Measurements from ENCODE around the gene SASH1. TPM values are rescaled to one million over a fixed set of nuclear protein-coding genes. Genes with fewer than 3 reads are reported as not detected.

Gene SASH1
- polyA plus RNA-seq, 1 donor: 42.8 TPM

DNA sequence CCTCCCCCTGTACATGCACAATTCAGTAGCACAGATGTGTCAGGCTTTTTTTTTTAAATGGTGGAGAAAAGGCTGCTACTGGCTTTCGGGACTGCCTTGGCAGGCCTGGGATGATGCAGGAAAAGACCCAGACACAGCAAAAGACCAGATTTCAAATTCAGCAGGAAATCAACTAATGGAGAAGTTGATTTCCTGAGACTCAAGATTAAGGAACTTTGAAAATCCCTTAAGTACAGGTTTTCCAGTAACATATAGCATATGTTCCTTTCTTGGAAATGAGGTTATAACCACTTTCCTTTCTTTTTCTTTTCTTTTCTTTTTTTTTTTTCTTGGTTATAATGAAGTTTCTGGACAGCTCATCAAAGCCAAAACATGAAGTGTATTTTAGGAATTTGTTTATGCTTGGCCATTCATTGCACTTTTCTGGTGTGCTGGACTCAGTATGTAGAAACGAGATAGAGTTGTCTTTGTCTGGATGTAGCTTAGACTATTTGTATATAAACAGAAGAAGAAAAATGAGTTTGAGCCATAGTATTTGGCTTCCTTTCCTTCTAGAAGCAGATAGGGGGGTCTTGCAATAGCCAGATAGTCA, 119.4 kb downstream of the SASH1 start:
- DNase-seq: no peak

- no peak for DNase-seq
Measured at GRCh38 chr6:148463671-148464070, 121.0 kb downstream of the SASH1 start.

DNA sequence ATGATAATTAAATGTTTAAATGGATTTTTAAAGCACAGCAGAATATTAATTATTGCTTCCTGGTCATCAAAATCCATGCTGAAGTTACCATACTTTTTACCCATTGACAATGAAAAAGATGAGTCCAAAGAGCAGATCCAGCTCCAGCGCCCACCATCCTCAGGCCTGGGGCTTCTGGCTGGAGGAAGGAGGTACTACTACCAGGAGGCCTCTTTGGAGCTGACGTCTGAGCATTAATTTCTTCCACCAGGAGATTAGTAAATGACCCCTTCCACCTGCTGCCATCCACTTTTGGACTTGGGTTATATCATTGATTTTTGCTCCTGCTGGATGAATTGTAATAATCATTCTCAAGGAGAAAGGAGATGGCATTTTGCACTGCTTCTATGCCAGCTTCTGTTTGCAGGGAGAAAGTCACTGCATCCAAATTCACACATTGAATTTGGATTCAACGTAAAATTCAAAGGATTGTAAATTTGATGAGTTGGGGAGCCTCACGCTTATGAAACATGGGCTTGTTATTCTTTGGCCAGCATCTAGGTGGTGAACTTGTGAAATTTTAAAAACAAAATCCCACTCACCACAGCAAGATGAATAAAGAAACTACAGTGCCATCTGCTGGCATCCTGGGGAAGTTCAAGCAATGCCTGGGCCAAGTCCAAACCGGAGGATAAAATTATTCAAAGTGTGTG, 121.8 kb downstream of the SASH1 start:
- DNase-seq: peak; percentile 83

DNA sequence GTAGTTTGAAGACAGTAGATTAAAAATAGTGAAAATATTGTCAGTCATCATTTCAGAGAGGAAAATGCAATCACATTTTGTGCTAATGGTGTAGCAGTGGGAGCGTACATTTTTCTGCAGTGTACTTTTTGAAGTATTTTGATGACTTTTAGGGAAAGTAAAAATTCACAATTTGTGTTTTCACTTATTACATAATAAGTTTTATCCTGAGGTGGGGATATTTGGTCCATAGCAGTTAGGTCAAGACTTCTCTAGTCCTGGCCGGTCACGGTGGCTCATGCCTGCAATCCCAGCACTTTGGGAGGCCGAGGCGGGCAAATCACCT, 122.3 kb downstream of the SASH1 start:
- no peak for DNase-seq

GRCh38 chr6:148465670-148466069, 123.0 kb downstream of the SASH1 start:
- DNase-seq: peak; percentile 36

GRCh38 chr6:148466158-148466557, 123.5 kb downstream of the SASH1 start:
- no peak for DNase-seq

DNA sequence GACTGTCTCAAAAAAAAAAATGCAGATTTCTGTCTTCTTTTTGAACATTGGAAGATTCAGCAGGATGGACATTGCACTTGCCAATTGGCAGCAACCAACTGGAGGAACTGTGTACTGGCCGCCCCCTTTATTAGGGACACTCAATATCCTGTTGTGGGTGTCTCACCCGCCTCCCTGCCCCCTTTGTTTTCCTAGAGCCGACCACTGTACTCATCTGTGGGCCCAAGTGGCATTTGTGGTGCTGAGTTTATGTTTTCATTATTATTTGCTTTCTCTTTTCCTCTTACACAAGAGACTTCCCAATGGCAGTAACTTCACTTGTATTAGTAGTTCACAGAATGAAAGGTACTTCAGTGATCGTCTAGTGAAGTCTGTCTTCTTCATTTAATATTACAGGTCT, 125.3 kb downstream of the SASH1 start:
- no peak for DNase-seq

- DNase-seq: no peak
Measured at GRCh38 chr6:148470156-148470555, 127.5 kb downstream of the SASH1 start.

DNA sequence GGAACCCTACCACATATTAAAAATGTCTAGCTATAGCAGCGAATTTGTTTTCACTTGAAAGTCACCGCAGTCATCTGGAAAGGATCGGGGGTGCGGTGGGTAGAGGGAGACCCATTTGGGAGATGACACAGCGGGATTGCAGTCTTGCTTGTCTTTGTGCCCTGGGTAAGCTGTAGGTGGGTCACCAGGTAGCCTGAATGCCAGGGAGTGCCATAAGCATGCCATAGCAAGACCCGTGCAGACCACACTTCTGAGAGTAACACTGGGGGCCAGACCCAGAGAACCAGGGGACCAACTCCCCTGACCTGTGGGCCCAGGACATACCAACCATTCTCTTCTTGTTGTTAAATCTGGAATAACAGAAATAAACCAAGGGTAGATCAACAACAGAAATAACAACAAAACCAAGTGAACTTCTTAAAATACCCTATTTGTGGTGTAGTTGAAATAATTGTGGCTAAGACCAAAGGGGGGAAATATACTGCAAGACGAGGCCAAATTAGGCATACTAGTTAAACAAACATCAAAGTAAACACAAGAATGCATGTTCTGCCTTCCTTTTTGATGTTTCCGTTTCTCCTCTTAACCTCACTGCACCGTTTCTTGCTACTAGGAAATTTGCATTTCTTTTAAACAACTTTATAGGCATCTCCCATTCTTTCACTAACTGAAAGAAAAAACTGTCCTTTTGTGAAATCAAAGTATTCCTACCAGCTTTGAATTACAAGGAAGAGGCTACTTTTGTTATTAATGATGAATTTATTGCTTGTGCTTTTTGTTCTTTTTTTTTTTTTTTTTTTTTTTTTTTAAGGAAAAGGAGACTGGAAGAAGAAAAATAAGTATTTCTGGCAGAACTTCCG, 128.2 kb downstream of the SASH1 start:
- no peak for DNase-seq

- no peak for DNase-seq
Measured at GRCh38 chr6:148471624-148472159, 129.1 kb downstream of the SASH1 start.

- no peak for DNase-seq
Measured at GRCh38 chr6:148472171-148473105, 129.8 kb downstream of the SASH1 start.

DNA sequence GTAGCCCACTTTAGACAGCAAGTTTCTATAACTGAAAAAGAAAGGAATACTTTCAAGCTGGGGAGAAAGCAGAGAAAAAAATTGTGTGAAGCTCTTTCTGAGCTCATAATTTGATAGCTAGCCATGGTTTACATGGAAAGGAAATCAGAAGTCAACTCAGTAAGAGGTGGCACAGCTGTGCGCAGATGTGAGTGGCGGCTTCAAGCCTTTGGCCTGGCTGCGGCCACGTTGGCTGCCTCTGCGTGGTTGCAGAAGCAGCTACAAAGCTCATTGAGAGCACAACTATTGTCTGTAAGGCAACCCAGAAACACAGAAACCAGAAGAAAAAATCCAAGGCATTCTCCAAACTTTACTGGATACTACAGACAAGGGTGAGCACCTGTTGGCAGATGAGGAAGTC, 136.9 kb downstream of the SASH1 start:
- DNase-seq: no peak

GRCh38 chr6:148487461-148487860, 144.8 kb downstream of the SASH1 start:
- DNase-seq: no peak

- DNase-seq: no peak
Measured at GRCh38 chr6:148491638-148492251, 149.1 kb downstream of the SASH1 start.

DNA sequence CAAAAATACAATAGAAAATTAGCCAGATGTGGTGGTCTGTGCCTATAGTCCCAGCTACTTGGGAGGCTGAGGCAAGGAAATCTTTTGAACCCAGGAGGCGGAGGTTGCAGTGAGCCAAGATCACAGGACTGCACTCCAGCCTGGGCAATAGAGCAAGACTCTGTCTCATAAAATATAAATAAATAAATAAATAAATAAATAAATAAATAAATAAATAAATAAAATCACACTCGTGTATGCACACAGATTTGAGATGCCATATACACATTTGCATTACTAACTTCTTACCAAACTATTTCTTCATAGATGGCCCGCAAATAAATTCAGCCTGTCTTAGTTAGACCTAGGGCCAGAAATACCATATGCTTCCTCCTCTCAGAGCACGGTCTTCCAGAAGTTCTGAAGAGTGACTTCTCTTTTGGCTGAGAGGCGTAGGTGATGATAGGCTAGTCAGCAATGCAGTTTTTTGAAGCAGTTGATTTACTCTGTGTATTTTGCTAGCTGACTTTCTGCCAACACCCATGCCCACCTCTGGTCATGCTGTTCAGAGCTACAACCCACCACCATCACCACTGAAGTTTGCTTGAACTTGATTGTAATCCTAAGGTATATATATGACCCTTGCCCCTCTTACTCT, 150.1 kb downstream of the SASH1 start:
- no peak for DNase-seq

DNA sequence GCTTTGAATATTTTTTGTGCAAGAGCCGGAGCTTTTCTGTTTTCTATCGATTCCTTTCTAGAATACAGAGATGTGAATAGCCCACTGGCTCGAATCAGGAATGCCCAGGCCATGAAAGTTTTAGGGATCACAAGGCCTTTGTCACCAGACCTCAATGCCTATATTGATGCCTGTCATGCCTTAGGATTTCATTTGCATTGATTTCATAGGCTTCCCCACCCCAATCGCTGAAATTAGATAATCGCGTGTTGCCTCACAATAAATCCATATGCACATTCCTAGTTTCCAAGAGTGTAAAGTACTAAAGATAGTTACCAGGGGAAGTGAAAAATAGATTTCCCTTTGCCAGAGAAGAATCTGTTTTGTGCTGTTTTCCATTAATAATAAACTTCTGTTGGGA, 150.8 kb downstream of the SASH1 start:
- no peak for DNase-seq

GRCh38 chr6:148494226-148494625, 151.6 kb downstream of the SASH1 start:
- no peak for DNase-seq

DNA sequence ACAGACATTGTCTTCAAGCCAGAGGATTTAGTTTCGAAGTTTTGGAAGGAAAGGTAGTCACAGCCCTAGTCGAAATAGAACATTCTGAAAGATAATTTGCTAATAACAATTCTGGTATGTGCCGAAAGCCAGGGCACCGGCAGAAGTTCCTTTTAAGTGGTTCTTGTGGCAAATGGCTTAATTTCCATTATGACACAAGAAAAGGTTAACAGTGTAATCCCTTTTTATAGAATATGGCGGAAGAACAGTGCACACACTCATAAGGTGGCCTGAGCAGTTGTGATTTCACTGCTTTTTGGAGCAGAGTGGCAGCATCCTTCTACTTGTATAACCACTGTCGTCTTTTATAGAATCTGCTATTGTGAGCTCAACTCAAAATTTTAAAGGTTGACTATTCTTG, 152.4 kb downstream of the SASH1 start:
- no peak for DNase-seq

DNA sequence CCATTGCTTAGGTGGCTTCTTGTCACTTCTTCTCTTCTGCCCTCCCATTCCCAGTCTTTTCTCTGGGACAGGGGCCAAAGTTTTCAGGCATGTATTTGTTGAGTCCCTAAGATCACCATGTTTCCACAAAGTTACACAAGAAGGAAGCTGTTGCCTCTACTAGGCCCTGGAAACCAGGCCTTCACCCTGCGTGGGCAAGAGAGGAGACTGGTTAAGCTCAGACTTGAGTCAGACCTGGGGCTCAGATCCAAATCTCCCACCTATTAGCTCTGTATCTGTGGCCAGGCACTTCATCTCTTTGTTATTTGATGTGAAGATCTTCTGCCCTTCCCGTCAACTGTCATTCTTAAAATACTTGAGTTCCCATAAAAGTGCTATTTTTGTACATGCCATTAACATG, 154.6 kb downstream of the SASH1 start:
- no peak for DNase-seq

- no peak for DNase-seq
Measured at GRCh38 chr6:148497717-148498116, 155.1 kb downstream of the SASH1 start.

GRCh38 chr6:148500402-148500801, 157.8 kb downstream of the SASH1 start:
- DNase-seq: no peak
